Measurements from ENCODE around the gene DNM3.

DNA sequence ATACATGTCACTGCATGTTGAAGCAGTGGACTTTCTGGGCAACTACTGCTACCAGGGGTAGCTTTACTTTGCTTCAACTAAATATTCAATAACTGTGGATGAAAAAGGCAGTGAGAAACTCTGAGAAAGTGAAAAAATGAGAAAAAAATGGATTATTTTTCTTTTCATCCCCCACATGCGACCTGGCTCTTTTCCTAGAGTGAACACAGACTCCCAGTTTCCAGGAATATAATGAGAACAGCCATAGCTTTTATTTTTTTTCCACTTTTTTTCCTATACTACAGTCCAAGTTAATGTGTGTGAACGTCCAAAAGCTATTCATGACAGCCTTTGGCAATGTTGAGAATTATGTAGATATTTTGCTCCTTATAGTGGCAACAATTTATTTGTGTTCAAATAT, 230.4 kb downstream of the DNM3 start:
- TF ChIP-seq, protein P1, sequence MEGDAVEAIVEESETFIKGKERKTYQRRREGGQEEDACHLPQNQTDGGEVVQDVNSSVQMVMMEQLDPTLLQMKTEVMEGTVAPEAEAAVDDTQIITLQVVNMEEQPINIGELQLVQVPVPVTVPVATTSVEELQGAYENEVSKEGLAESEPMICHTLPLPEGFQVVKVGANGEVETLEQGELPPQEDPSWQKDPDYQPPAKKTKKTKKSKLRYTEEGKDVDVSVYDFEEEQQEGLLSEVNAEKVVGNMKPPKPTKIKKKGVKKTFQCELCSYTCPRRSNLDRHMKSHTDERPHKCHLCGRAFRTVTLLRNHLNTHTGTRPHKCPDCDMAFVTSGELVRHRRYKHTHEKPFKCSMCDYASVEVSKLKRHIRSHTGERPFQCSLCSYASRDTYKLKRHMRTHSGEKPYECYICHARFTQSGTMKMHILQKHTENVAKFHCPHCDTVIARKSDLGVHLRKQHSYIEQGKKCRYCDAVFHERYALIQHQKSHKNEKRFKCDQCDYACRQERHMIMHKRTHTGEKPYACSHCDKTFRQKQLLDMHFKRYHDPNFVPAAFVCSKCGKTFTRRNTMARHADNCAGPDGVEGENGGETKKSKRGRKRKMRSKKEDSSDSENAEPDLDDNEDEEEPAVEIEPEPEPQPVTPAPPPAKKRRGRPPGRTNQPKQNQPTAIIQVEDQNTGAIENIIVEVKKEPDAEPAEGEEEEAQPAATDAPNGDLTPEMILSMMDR (IDR thresholded peaks at IDR 0.05) = no peak
- TF ChIP-seq POLR2AphosphoS5 (IDR thresholded peaks at IDR 0.05) (no peak), POLR2A (IDR thresholded peaks at IDR 0.05) (no peak), EP300 (IDR thresholded peaks at IDR 0.05) (no peak)
